ENCODE data around the gene GPR50.

GPR50 gene

GRCh38 chrX:151227627-151228026 is 51.2 kb downstream of the GPR50 start:
- no peak for DNase-seq

- no peak for DNase-seq
Measured at GRCh38 chrX:151228935-151229334, 52.6 kb downstream of the GPR50 start.
